Pancreas (tissue), 10 donors: ENCODE measurements around the gene AFAP1L2. TPM values are rescaled to one million over a fixed set of nuclear protein-coding genes. Genes with fewer than 3 reads are reported as not detected.

Experiments used
- ATAC-seq, 4 donors: fragments of 200-7000 bp; cut with Tn5 transposase; one replicate each; pipeline versions ENCODE4 v1.8.0 to v1.9.1; 2020; ENCODE audit warnings: mild to moderate bottlenecking in 4 of 4, moderate library complexity in 4 of 4
- DNase-seq, 6 donors: peaks; one replicate each; pipeline ENCODE4 v3.0.0-alpha.2; 2020
- FAIRE-seq: peaks from 2 replicates; lab custom pipeline; 2012; peaks lifted over from hg19 to GRCh38; lab: Jason Lieb, UNC
- H3K27ac ChIP-seq, 4 donors: fragments of 200-600 bp; sonication (generic); 1 replicate in 3 of 4; 2 replicates in 1 of 4; pipeline versions ENCODE4 v1.5.0 to v1.8.0; 2020
- H3K27me3 ChIP-seq, 4 donors: fragments of 200-600 bp; one replicate each; pipeline ENCODE4 v1.8.0; 2021
- H3K36me3 ChIP-seq, 3 donors: fragments of 200-600 bp; sonication (generic) in 1 of 3; one replicate each; pipeline versions ENCODE4 v1.5.0 to v1.8.0; 2020 to 2021
- H3K4me1 ChIP-seq, 3 donors: fragments of 200-600 bp; one replicate each; pipeline ENCODE4 v1.8.0; 2021
- H3K4me3 ChIP-seq, 4 donors: fragments of 200-600 bp; sonication (generic) in 2 of 4; one replicate each; pipeline versions ENCODE4 v1.5.0 to v1.8.0; 2020 to 2021
- H3K9me3 ChIP-seq, 4 donors: fragments of 200-600 bp; one replicate each; pipeline ENCODE4 v1.8.0; 2021
- WGBS, 2 donors: extraction: QIAGEN DNeasy Blood & Tissue Kit; methylation state at CpG; one replicate each; pipeline ENCODE4 v1.1.7; 2013; 5-methylcytosine and 5-hydroxymethylcytosine counted together
- intact Hi-C, 3 donors: fragments of 100-400 bp; cut with DNase I; formaldehyde crosslinking; loops; one replicate each; pipeline versions ENCODE4 v1.11.1 to v1.14.2; 2022
- polyA plus RNA-seq, 2 donors: library from polyadenylated mRNA; stranded (reverse); fragments of 200-250 nt; gene quantifications; one replicate each; pipeline ENCODE4 v1.2.3, GENCODE V29; 2013
- total RNA-seq, 6 donors: library from RNA; stranded (reverse); fragmentation: NEBNext Ultra II Directional in 4 of 6; extraction: Animal tissue kit (Norgen Biotek cat#: 25700) in 4 of 6; gene quantifications; one replicate each; pipeline versions ENCODE4 v1.2.1 to v1.2.4, GENCODE V29; 2021 to 2023
- TF ChIP-seq, protein P1 (sequence below), 4 donors: fragments of 200-600 bp; sonication (generic) in 3 of 4; IDR thresholded peaks; one replicate each; pipeline versions ENCODE4 v1.5.0 to v1.8.0; 2021; ENCODE audit warnings: antibody characterized with exemption in 4 of 4
- donor health status: healthy with polysubstance abuse.
- donor health status: DM: no; HTN: no; CAD: no; lungs with moderate emphysema.
- donor health status: DM: no; HTN: no; CAD: no.
- donor health status: control.
- donor health status: control.
- donor health status: Bipolar disorder and iron deficiency.
- donor health status: DM: yes; HTN: yes; CAD: no.
- donor health status: DM: no; HTN: no; CAD: no.
- donor health status: DM: no; HTN: no; CAD: no.
- donor health status: DM: yes; HTN: yes; CAD: no.

AFAP1L2 gene
- total and polyA plus RNA-seq, 8 donors: 3.3 to 19.9 (median 5.3) TPM

DNA sequence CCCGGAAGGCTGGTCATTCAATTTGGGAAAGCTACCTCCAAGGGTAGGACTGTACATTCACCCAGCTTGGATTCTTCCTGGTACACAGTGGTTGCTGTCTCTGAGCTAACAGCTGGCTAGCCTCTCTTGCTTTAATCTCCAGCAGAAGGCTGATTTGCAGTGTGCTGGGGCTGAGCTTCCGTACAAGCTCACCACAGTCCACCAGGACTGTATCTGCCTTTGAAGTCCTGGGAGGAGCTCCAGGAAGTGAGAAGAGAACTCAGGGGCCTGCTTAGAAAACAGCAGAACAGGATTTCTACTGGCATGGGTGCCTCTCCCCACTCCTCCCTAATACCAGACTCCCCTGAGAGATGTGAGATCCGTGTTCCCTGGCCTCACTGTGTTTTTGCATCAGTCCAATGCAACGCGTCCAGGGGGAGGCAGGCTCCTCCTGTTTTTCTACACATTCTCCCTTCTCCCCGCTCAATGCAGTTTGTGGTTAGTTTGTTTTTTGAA is 6.6 kb downstream of the AFAP1L2 start:
- no peaks in the 10 kb centered on the region for H3K9me3 ChIP-seq
- H3K27ac ChIP-seq: no peak overlapping the region
- ATAC-seq (peak in 3 of 4 donors; percentile 49 to 58 (median 50)), DNase-seq (no peak), FAIRE-seq (no peak)
- peaks cover 0 to 22% (median 5%) of the 10 kb centered on the region in 3 donors for H3K4me1 ChIP-seq
- TF ChIP-seq, protein P1, sequence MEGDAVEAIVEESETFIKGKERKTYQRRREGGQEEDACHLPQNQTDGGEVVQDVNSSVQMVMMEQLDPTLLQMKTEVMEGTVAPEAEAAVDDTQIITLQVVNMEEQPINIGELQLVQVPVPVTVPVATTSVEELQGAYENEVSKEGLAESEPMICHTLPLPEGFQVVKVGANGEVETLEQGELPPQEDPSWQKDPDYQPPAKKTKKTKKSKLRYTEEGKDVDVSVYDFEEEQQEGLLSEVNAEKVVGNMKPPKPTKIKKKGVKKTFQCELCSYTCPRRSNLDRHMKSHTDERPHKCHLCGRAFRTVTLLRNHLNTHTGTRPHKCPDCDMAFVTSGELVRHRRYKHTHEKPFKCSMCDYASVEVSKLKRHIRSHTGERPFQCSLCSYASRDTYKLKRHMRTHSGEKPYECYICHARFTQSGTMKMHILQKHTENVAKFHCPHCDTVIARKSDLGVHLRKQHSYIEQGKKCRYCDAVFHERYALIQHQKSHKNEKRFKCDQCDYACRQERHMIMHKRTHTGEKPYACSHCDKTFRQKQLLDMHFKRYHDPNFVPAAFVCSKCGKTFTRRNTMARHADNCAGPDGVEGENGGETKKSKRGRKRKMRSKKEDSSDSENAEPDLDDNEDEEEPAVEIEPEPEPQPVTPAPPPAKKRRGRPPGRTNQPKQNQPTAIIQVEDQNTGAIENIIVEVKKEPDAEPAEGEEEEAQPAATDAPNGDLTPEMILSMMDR (IDR thresholded peaks at IDR 0.05): no peak
- WGBS, 2 donors: 78 to 80% methylated on average over 6 of the region's 6 CpGs
- intact Hi-C loops: no loop called here
- H3K27me3 ChIP-seq: no peaks in the 10 kb centered on the region
- no peaks in the 10 kb centered on the region for H3K36me3 ChIP-seq
- no peak overlapping the region for H3K4me3 ChIP-seq

DNA sequence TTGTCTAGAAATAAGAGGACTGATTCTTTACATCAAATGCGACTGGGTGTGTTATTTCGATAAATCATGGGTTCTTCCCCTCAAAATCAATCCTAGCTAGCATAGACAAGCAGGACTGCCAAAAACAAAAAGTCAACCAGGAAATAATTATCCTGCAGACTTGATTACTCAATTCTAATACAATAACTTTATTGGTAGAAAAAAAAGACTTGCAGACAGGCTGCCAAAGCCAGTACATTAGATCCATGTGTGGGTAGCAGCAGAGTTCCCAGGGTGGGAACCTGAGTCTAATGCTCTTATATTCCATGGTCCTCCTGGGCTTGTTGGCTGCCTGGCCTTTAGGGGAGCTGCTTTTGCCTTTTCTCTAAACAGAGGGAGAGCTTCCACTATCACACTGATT is 7.8 kb downstream of the AFAP1L2 start:
- FAIRE-seq (no peak), DNase-seq (no peak), ATAC-seq (peak in 3 of 4 donors; percentile 6 to 41 (median 27))
- no peaks in the 10 kb centered on the region for H3K36me3 ChIP-seq
- H3K4me1 ChIP-seq: peaks cover 0 to 22% (median 5%) of the 10 kb centered on the region in 3 donors
- intact Hi-C loops: no loop called here
- no peak overlapping the region for H3K27ac ChIP-seq
- TF ChIP-seq, protein P1 (IDR thresholded peaks at IDR 0.05): no peak
- H3K4me3 ChIP-seq: no peak overlapping the region
- no peaks in the 10 kb centered on the region for H3K9me3 ChIP-seq
- no peaks in the 10 kb centered on the region for H3K27me3 ChIP-seq
- WGBS, 2 donors: 89 to 91% methylated on average over 2 of the region's 2 CpGs

DNA sequence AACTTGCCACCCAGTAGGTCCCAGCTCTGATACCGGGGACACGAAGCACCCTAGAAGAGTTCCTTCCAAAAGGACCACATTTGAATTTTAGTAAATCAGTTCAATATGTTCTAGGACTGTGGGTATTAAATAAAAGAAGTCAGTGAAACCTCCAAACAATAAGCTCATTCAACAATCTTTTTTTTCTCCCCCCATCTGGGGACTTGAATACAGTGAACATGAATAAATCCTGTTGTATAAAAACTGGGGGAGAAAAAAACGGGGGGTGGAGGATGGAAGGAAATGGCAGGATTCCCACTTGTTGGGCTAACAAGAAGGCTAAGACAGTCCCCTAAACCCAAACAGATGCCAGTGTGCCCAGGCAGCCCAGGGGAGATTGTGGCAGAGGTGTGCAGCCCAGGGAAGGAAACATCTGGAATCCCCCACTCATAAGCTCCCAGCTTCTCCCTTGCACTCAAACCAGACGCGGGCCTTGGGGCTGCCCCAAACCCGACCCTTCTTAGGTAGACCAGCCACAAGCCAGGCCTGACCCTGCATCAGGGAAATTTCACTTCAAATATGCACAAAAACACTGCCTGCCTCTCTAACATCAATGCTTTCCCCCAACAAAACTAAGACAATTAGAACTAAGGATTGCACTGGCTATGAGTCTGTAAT is 8.8 kb downstream of the AFAP1L2 start:
- TF ChIP-seq, protein P1 (IDR thresholded peaks at IDR 0.05): no peak
- ATAC-seq (no peak), FAIRE-seq (no peak), DNase-seq (no peak)
- WGBS, 2 donors: 82 to 83% methylated on average over 6 of the region's 6 CpGs
- intact Hi-C loops: no loop called here
- Histone ChIP-seq H3K36me3 (no peaks in the 10 kb centered on the region), H3K4me3 (no peak overlapping the region), H3K4me1 (peaks cover 0 to 22% (median 5%) of the 10 kb centered on the region in 3 donors), H3K27ac (no peak overlapping the region), H3K27me3 (no peaks in the 10 kb centered on the region), H3K9me3 (no peaks in the 10 kb centered on the region)

DNA sequence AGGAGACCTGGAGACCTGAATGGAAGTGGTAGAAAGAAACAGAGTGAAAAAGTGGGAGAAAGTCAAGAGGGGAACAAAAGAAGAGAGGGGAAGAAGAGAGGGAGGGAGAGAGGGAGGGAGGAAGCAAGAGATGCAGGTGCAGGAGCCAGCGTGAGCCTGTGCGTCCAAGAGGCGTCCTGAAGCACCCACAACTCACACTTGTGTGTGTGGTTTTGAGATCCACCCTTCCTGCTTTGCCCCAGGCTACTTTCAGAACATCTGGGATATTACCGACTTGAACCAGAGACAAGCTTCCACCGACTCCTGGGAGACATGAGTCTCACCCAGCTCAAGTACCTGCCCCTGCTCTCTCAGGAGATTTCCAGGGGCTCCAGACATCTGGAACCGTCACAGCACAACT is 9.8 kb downstream of the AFAP1L2 start:
- FAIRE-seq (no peak), ATAC-seq (no peak), DNase-seq (no peak)
- Histone ChIP-seq H3K36me3 (no peaks in the 10 kb centered on the region), H3K9me3 (no peaks in the 10 kb centered on the region), H3K27me3 (no peaks in the 10 kb centered on the region), H3K4me1 (peaks cover 0 to 25% (median 5%) of the 10 kb centered on the region in 3 donors), H3K27ac (no peak overlapping the region), H3K4me3 (no peak overlapping the region)
- intact Hi-C loops: no loop called here
- WGBS, 2 donors: 91% methylated on average over 6 of the region's 6 CpGs
- TF ChIP-seq, protein P1 (IDR thresholded peaks at IDR 0.05): no peak

DNA sequence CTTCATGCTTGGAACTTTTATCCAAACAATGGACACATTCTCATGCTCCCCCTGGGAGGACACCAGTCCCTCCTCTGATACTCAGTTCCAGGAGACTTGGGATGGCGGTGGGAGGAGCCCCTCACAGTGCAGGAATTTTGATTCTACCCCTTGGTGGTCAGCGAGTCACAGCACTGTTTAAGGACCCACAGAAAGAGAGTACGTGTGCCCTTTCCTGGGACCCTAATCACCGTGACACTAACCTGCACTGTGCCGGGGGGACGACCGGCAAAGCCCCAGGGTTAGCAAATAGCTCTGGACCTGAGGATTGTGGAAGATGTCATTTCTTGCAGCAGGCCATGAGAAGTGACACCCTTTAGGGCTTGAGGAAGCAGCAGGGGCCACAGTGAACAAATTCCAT is 10.4 kb downstream of the AFAP1L2 start:
- 96% methylated on average over 7 of the region's 7 CpGs for WGBS, 2 donors
- no peak overlapping the region for H3K27ac ChIP-seq
- H3K36me3 ChIP-seq: no peaks in the 10 kb centered on the region
- DNase-seq (no peak), ATAC-seq (no peak), FAIRE-seq (no peak)
- no peak overlapping the region for H3K4me3 ChIP-seq
- intact Hi-C loops: no loop called here
- no peaks in the 10 kb centered on the region for H3K27me3 ChIP-seq
- TF ChIP-seq, protein P1 (IDR thresholded peaks at IDR 0.05): no peak
- peaks cover 0 to 26% (median 5%) of the 10 kb centered on the region in 3 donors for H3K4me1 ChIP-seq
- no peaks in the 10 kb centered on the region for H3K9me3 ChIP-seq
